Measurements from ENCODE around the gene BCL2L12.

DNA sequence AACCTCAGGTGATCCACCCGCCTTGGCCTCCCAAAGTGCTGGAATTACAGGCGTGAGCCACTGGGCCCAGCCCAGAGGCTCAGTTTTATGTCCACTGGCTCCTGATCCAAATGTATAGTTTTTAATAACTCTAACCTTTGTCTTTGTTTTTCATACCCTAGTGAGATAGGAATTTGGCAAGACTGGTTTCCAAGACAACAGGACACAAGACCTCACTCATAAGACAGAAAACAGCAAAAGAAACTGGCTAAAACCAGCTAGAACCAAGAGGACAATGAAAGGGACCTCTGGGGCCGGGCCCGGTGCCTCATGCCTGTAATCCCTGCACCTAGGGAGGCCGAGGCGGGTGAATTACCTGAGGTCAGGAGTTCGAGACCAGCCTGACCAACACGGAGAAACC lies 52.8 kb downstream of the BCL2L12 start:
- TF ChIP-seq, protein P1, sequence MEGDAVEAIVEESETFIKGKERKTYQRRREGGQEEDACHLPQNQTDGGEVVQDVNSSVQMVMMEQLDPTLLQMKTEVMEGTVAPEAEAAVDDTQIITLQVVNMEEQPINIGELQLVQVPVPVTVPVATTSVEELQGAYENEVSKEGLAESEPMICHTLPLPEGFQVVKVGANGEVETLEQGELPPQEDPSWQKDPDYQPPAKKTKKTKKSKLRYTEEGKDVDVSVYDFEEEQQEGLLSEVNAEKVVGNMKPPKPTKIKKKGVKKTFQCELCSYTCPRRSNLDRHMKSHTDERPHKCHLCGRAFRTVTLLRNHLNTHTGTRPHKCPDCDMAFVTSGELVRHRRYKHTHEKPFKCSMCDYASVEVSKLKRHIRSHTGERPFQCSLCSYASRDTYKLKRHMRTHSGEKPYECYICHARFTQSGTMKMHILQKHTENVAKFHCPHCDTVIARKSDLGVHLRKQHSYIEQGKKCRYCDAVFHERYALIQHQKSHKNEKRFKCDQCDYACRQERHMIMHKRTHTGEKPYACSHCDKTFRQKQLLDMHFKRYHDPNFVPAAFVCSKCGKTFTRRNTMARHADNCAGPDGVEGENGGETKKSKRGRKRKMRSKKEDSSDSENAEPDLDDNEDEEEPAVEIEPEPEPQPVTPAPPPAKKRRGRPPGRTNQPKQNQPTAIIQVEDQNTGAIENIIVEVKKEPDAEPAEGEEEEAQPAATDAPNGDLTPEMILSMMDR (IDR thresholded peaks at IDR 0.05 in 2 of 3, conservative IDR thresholded peaks at IDR 0.05 in 1 of 3; ENCODE audit: borderline replicate concordance in 1 of 3, insufficient read depth in 1 of 3, low read depth in 2 of 3, low read length in 2 of 3): no peak
- TF ChIP-seq, protein P2, sequence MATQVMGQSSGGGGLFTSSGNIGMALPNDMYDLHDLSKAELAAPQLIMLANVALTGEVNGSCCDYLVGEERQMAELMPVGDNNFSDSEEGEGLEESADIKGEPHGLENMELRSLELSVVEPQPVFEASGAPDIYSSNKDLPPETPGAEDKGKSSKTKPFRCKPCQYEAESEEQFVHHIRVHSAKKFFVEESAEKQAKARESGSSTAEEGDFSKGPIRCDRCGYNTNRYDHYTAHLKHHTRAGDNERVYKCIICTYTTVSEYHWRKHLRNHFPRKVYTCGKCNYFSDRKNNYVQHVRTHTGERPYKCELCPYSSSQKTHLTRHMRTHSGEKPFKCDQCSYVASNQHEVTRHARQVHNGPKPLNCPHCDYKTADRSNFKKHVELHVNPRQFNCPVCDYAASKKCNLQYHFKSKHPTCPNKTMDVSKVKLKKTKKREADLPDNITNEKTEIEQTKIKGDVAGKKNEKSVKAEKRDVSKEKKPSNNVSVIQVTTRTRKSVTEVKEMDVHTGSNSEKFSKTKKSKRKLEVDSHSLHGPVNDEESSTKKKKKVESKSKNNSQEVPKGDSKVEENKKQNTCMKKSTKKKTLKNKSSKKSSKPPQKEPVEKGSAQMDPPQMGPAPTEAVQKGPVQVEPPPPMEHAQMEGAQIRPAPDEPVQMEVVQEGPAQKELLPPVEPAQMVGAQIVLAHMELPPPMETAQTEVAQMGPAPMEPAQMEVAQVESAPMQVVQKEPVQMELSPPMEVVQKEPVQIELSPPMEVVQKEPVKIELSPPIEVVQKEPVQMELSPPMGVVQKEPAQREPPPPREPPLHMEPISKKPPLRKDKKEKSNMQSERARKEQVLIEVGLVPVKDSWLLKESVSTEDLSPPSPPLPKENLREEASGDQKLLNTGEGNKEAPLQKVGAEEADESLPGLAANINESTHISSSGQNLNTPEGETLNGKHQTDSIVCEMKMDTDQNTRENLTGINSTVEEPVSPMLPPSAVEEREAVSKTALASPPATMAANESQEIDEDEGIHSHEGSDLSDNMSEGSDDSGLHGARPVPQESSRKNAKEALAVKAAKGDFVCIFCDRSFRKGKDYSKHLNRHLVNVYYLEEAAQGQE (IDR thresholded peaks at IDR 0.05; ENCODE audit: low read depth): no peak
